RWPE2 (cell line): ENCODE results near the gene HSP90AA1.

Experiments
- ATAC-seq: fragments of 200-7000 bp; cut with Tn5 transposase; 3 replicates; pipeline ENCODE4 v1.9.1; 2021; ENCODE audit warnings: low read depth
- DNase-seq: peaks from one replicate; pipeline ENCODE4 v3.0.0-alpha.2; 2020; ENCODE audit warnings: low spot score
- H3K27ac ChIP-seq: fragments of 450-650 bp; 2 replicates; pipeline ENCODE4 v1.5.1; 2017; ENCODE audit warnings: mild to moderate bottlenecking; ENCODE audit not compliant: poor library complexity, severe bottlenecking
- H3K27me3 ChIP-seq: fragments of 250-450 bp; sonication (Bioruptor Pico); 2 replicates; pipeline ENCODE4 v1.5.1; 2021; ENCODE audit warnings: mild to moderate bottlenecking, moderate library complexity; ENCODE audit not compliant: insufficient read depth, poor library complexity, severe bottlenecking
- H3K36me3 ChIP-seq: fragments of 250-450 bp; sonication (Bioruptor Pico); 2 replicates; pipeline ENCODE4 v1.5.1; 2020; ENCODE audit warnings: low read depth, mild to moderate bottlenecking, moderate library complexity
- H3K4me1 ChIP-seq: fragments of 250-450 bp; sonication (Bioruptor Pico); 2 replicates; pipeline ENCODE4 v1.5.1; 2021; ENCODE audit warnings: mild to moderate bottlenecking, moderate library complexity; ENCODE audit not compliant: insufficient read depth, poor library complexity, severe bottlenecking
- H3K4me3 ChIP-seq: fragments of 250-450 bp; sonication (Bioruptor Pico); 2 replicates; pipeline ENCODE4 v1.5.1; 2021; ENCODE audit warnings: mild to moderate bottlenecking, moderate library complexity; ENCODE audit not compliant: severe bottlenecking
- H3K9me3 ChIP-seq: fragments of 250-450 bp; sonication (Bioruptor Pico); 2 replicates; pipeline ENCODE4 v1.5.1; 2021; ENCODE audit warnings: mild to moderate bottlenecking, moderate library complexity; ENCODE audit not compliant: severe bottlenecking
- TF ChIP-seq, protein P1 (sequence below): fragments of 450-650 bp; IDR thresholded peaks from one replicate; pipeline ENCODE4 v1.5.1; 2017; ENCODE audit warnings: mild to moderate bottlenecking, moderate library complexity; ENCODE audit not compliant: poor library complexity, severe bottlenecking

HSP90AA1 gene

GRCh38 chr14:102039157-102039556 is 47.7 kb downstream of the HSP90AA1 start:
- Histone ChIP-seq H3K27me3 (no peaks in the 10 kb centered on the region), H3K36me3 (peaks cover 100% of the 10 kb centered on the region), H3K4me1 (no peaks in the 10 kb centered on the region), H3K4me3 (no peak overlapping the region), H3K27ac (no peak overlapping the region), H3K9me3 (no peaks in the 10 kb centered on the region)
- ATAC-seq (no peak), DNase-seq (no peak)
- TF ChIP-seq, protein P1, sequence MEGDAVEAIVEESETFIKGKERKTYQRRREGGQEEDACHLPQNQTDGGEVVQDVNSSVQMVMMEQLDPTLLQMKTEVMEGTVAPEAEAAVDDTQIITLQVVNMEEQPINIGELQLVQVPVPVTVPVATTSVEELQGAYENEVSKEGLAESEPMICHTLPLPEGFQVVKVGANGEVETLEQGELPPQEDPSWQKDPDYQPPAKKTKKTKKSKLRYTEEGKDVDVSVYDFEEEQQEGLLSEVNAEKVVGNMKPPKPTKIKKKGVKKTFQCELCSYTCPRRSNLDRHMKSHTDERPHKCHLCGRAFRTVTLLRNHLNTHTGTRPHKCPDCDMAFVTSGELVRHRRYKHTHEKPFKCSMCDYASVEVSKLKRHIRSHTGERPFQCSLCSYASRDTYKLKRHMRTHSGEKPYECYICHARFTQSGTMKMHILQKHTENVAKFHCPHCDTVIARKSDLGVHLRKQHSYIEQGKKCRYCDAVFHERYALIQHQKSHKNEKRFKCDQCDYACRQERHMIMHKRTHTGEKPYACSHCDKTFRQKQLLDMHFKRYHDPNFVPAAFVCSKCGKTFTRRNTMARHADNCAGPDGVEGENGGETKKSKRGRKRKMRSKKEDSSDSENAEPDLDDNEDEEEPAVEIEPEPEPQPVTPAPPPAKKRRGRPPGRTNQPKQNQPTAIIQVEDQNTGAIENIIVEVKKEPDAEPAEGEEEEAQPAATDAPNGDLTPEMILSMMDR, result no peak

DNA sequence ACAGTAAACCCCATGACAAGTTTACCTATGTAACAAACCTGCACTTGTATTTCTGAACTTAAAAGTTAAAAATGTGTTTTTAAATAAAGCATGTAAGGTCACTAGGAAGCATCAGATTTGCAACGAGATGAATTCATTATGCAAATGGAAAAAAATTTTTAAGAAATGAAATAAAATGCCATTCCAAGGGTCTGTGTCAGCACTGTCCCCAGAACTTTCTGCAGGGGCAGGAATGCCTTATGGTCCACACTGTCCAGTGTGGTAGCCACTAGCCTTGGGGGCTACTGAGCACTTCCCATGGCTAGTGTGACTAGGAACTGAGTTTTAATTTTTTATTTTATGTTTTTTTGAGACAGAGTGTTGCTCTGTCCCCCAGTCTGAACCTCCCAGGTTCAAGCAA is 49.2 kb downstream of the HSP90AA1 start:
- Histone ChIP-seq H3K4me3 (no peak overlapping the region), H3K27me3 (no peaks in the 10 kb centered on the region), H3K9me3 (no peaks in the 10 kb centered on the region), H3K4me1 (no peaks in the 10 kb centered on the region), H3K36me3 (peaks cover 100% of the 10 kb centered on the region), H3K27ac (no peak overlapping the region)
- TF ChIP-seq, protein P1, result no peak
- no peak for ATAC-seq
- DNase-seq, result no peak

- H3K36me3 ChIP-seq, result peaks cover 100% of the 10 kb centered on the region
- no peak overlapping the region for H3K27ac ChIP-seq
- no peaks in the 10 kb centered on the region for H3K9me3 ChIP-seq
- ATAC-seq (no peak), DNase-seq (no peak)
- H3K4me1 ChIP-seq, result no peaks in the 10 kb centered on the region
- no peak overlapping the region for H3K4me3 ChIP-seq
- TF ChIP-seq, protein P1, result no peak
- no peaks in the 10 kb centered on the region for H3K27me3 ChIP-seq
Measured at GRCh38 chr14:102035914-102036313, 50.9 kb downstream of the HSP90AA1 start.

DNA sequence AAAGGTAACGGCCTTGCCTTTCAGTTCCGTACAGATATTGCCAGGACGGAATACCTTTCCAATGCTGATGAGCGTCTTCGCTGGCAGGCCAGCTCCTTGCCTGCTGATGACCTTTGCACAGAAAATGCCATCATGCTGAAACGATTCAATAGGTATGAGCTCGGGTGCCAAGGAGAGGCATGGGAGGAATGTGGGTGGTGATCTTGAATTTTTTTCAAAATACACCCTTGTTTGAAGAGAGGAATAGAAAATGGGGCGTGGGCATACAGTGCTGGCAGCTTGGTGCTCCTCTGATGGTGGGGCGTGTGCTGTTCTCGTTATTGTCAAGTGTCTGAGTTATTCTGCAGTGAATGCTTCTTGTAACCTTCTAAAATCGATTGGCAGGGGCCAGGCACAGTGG is 52.5 kb downstream of the HSP90AA1 start:
- Histone ChIP-seq H3K4me3 (no peak overlapping the region), H3K4me1 (peaks cover under 1% of the 10 kb centered on the region), H3K27ac (no peak overlapping the region), H3K27me3 (no peaks in the 10 kb centered on the region), H3K9me3 (no peaks in the 10 kb centered on the region), H3K36me3 (peaks cover 100% of the 10 kb centered on the region)
- ATAC-seq (no peak), DNase-seq (no peak)
- TF ChIP-seq, protein P1, result no peak

DNA sequence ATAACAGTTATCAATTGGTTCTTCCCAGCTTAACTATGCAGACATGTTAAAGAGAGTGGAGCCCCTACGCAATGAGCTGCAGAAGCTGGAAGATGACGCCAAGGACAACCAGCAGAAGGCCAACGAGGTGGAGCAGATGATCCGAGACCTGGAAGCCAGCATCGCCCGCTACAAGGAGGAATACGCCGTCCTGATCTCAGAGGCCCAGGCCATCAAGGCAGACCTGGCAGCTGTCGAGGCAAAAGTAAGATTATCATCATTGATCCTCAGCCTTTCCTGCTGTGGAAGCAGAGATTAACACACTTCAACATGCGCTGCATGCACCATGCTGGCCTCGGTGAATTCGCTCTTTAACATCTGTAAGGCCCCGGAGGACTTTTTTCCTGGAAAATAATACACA is 53.6 kb downstream of the HSP90AA1 start:
- Histone ChIP-seq H3K9me3 (no peaks in the 10 kb centered on the region), H3K4me1 (peaks cover 11% of the 10 kb centered on the region), H3K36me3 (peaks cover 100% of the 10 kb centered on the region), H3K4me3 (no peak overlapping the region), H3K27me3 (no peaks in the 10 kb centered on the region), H3K27ac (no peak overlapping the region)
- DNase-seq, result no peak
- TF ChIP-seq, protein P1, result no peak
- ATAC-seq, result no peak
